ENCODE results near the gene ITGAV. TPM values are rescaled to one million over a fixed set of nuclear protein-coding genes. Genes with fewer than 3 reads are reported as not detected.

ITGAV gene
- polyA plus RNA-seq, 6 donors from 2014 or later, result 0.07 to 0.74 (median 0.43) TPM; not detected in 2

- H3K27ac Mint-ChIP-seq, result no peak overlapping the region
- no peaks in the 10 kb centered on the region for H3K9me3 Mint-ChIP-seq
- ATAC-seq (ENCODE audit: low read depth in 2 of 2), result no peak
- no peak overlapping the region for H3K4me3 Mint-ChIP-seq
- no peak for DNase-seq
- H3K36me3 Mint-ChIP-seq, result no peaks in the 10 kb centered on the region
- peaks cover 0 to 8% (median 0%) of the 10 kb centered on the region in 3 donors for H3K27me3 Mint-ChIP-seq
- H3K4me1 Mint-ChIP-seq, result no peaks in the 10 kb centered on the region
These were observed 115.0 kb downstream of the ITGAV start for GRCh38 chr2:186704897-186705296.

- H3K4me3 Mint-ChIP-seq, result no peak overlapping the region
- ATAC-seq (ENCODE audit: low read depth in 2 of 2) (no peak), DNase-seq (no peak)
- no peaks in the 10 kb centered on the region for H3K27me3 Mint-ChIP-seq
- no peaks in the 10 kb centered on the region for H3K9me3 Mint-ChIP-seq
- H3K4me1 Mint-ChIP-seq, result no peaks in the 10 kb centered on the region
- H3K27ac Mint-ChIP-seq, result no peak overlapping the region
- no peaks in the 10 kb centered on the region for H3K36me3 Mint-ChIP-seq
These were observed 119.9 kb downstream of the ITGAV start for GRCh38 chr2:186709529-186710450.

- Mint-ChIP-seq H3K27me3 (no peaks in the 10 kb centered on the region), H3K9me3 (no peaks in the 10 kb centered on the region), H3K27ac (no peak overlapping the region), H3K4me1 (no peaks in the 10 kb centered on the region), H3K36me3 (no peaks in the 10 kb centered on the region), H3K4me3 (no peak overlapping the region)
- DNase-seq, result no peak
- no peak for ATAC-seq (ENCODE audit: low read depth in 2 of 2)
These were observed 123.8 kb downstream of the ITGAV start for GRCh38 chr2:186713691-186714090.

- ATAC-seq (ENCODE audit: low read depth in 2 of 2), result no peak
- Mint-ChIP-seq H3K36me3 (no peaks in the 10 kb centered on the region), H3K27ac (no peak overlapping the region), H3K4me3 (no peak overlapping the region), H3K4me1 (no peaks in the 10 kb centered on the region), H3K27me3 (no peaks in the 10 kb centered on the region), H3K9me3 (no peaks in the 10 kb centered on the region)
- DNase-seq, result no peak
These were observed 124.8 kb downstream of the ITGAV start for GRCh38 chr2:186714611-186715010.

- Mint-ChIP-seq H3K4me3 (no peak overlapping the region), H3K27ac (no peak overlapping the region), H3K36me3 (no peaks in the 10 kb centered on the region), H3K4me1 (no peaks in the 10 kb centered on the region), H3K9me3 (no peaks in the 10 kb centered on the region), H3K27me3 (no peaks in the 10 kb centered on the region)
- ATAC-seq (ENCODE audit: low read depth in 2 of 2) (no peak), DNase-seq (no peak)
These were observed 126.1 kb downstream of the ITGAV start for GRCh38 chr2:186716004-186716403.

- ATAC-seq (ENCODE audit: low read depth in 2 of 2) (no peak), DNase-seq (no peak)
- Mint-ChIP-seq H3K27ac (no peak overlapping the region), H3K27me3 (no peaks in the 10 kb centered on the region), H3K9me3 (no peaks in the 10 kb centered on the region), H3K4me3 (no peak overlapping the region), H3K36me3 (no peaks in the 10 kb centered on the region), H3K4me1 (no peaks in the 10 kb centered on the region)
These were observed 127.0 kb downstream of the ITGAV start for GRCh38 chr2:186716899-186717298.

- no peak overlapping the region for H3K4me3 Mint-ChIP-seq
- no peaks in the 10 kb centered on the region for H3K4me1 Mint-ChIP-seq
- H3K36me3 Mint-ChIP-seq, result no peaks in the 10 kb centered on the region
These were observed 127.6 kb downstream of the ITGAV start for GRCh38 chr2:186717320-186718007.

GRCh38 chr2:186718122-186718521 is 128.3 kb downstream of the ITGAV start:
- no peaks in the 10 kb centered on the region for H3K4me1 Mint-ChIP-seq
- no peaks in the 10 kb centered on the region for H3K27me3 Mint-ChIP-seq
- DNase-seq (no peak), ATAC-seq (ENCODE audit: low read depth in 2 of 2) (no peak)
- H3K9me3 Mint-ChIP-seq, result no peaks in the 10 kb centered on the region
- H3K4me3 Mint-ChIP-seq, result no peak overlapping the region
- no peak overlapping the region for H3K27ac Mint-ChIP-seq
- H3K36me3 Mint-ChIP-seq, result no peaks in the 10 kb centered on the region

More at GRCh38 chr2:186717320-186718007, 127.6 kb downstream of the ITGAV start:
- ATAC-seq (ENCODE audit: low read depth in 2 of 2) (no peak), DNase-seq (no peak)
- Mint-ChIP-seq H3K27me3 (no peaks in the 10 kb centered on the region), H3K27ac (no peak overlapping the region), H3K9me3 (no peaks in the 10 kb centered on the region)

GRCh38 chr2:186718903-186719302 is 129.0 kb downstream of the ITGAV start:
- H3K4me3 Mint-ChIP-seq, result no peak overlapping the region
- no peak overlapping the region for H3K27ac Mint-ChIP-seq

GRCh38 chr2:186721956-186722355 is 132.1 kb downstream of the ITGAV start:
- Mint-ChIP-seq H3K4me3 (no peak overlapping the region), H3K9me3 (no peaks in the 10 kb centered on the region), H3K4me1 (no peaks in the 10 kb centered on the region), H3K27me3 (no peaks in the 10 kb centered on the region), H3K36me3 (no peaks in the 10 kb centered on the region), H3K27ac (no peak overlapping the region)
- DNase-seq (no peak), ATAC-seq (ENCODE audit: low read depth in 2 of 2) (no peak)

More at GRCh38 chr2:186718903-186719302, 129.0 kb downstream of the ITGAV start:
- Mint-ChIP-seq H3K4me1 (no peaks in the 10 kb centered on the region), H3K27me3 (no peaks in the 10 kb centered on the region), H3K36me3 (no peaks in the 10 kb centered on the region), H3K9me3 (no peaks in the 10 kb centered on the region)
- DNase-seq (no peak), ATAC-seq (ENCODE audit: low read depth in 2 of 2) (no peak)

- H3K27ac Mint-ChIP-seq, result no peak overlapping the region
- H3K4me1 Mint-ChIP-seq, result no peaks in the 10 kb centered on the region
- no peaks in the 10 kb centered on the region for H3K27me3 Mint-ChIP-seq
- no peaks in the 10 kb centered on the region for H3K9me3 Mint-ChIP-seq
- ATAC-seq (ENCODE audit: low read depth in 2 of 2) (no peak), DNase-seq (no peak)
- no peaks in the 10 kb centered on the region for H3K36me3 Mint-ChIP-seq
- H3K4me3 Mint-ChIP-seq, result no peak overlapping the region
These were observed 134.9 kb downstream of the ITGAV start for GRCh38 chr2:186724736-186725135.

- no peaks in the 10 kb centered on the region for H3K4me1 Mint-ChIP-seq
- no peak overlapping the region for H3K27ac Mint-ChIP-seq
- H3K36me3 Mint-ChIP-seq, result no peaks in the 10 kb centered on the region
- ATAC-seq (ENCODE audit: low read depth in 2 of 2) (no peak), DNase-seq (no peak)
- no peaks in the 10 kb centered on the region for H3K27me3 Mint-ChIP-seq
- no peaks in the 10 kb centered on the region for H3K9me3 Mint-ChIP-seq
- no peak overlapping the region for H3K4me3 Mint-ChIP-seq
These were observed 135.9 kb downstream of the ITGAV start for GRCh38 chr2:186725783-186726182.

- ATAC-seq (ENCODE audit: low read depth in 2 of 2), result no peak
- no peaks in the 10 kb centered on the region for H3K36me3 Mint-ChIP-seq
- DNase-seq, result no peak
- no peak overlapping the region for H3K27ac Mint-ChIP-seq
- no peaks in the 10 kb centered on the region for H3K9me3 Mint-ChIP-seq
- no peaks in the 10 kb centered on the region for H3K4me1 Mint-ChIP-seq
- no peaks in the 10 kb centered on the region for H3K27me3 Mint-ChIP-seq
- no peak overlapping the region for H3K4me3 Mint-ChIP-seq
These were observed 137.1 kb downstream of the ITGAV start for GRCh38 chr2:186726938-186727337.

- Mint-ChIP-seq H3K9me3 (peaks cover 0 to 4% (median 0%) of the 10 kb centered on the region in 7 donors), H3K4me1 (no peaks in the 10 kb centered on the region), H3K27ac (no peak overlapping the region), H3K36me3 (no peaks in the 10 kb centered on the region), H3K4me3 (no peak overlapping the region), H3K27me3 (no peaks in the 10 kb centered on the region)
- ATAC-seq (ENCODE audit: low read depth in 2 of 2) (no peak), DNase-seq (no peak)
These were observed 138.8 kb downstream of the ITGAV start for GRCh38 chr2:186728631-186729030.
